GM12878 (cell line): ENCODE results near the gene SLC7A1. TPM values are rescaled to one million over a fixed set of nuclear protein-coding genes. Genes with fewer than 3 reads are reported as not detected.

Experiments
- ATAC-seq: fragments of 200-7000 bp; cut with Tn5 transposase; 3 replicates; pipeline ENCODE4 v1.9.1; 2020; ENCODE audit warnings: mild to moderate bottlenecking, moderate library complexity
- BruUV-seq: library from RNA; stranded (reverse); fragments of 400-500 nt; replicated peaks from 2 replicates; lab custom pipeline; 2021; lab: Mats Ljungman, UMichigan
- CTCF ChIA-PET: fragments of 300-600 bp; sonication (Branson Sonifier 250); formaldehyde crosslinking; extraction: SDS; loops from one replicate; lab custom pipeline; 2021; ENCODE audit warnings: inconsistent platforms; lab: Yijun Ruan, JAX
- POLR2A ChIA-PET: fragments of 350-600 bp; formaldehyde crosslinking; extraction: SDS; loops from one replicate; lab custom pipeline; 2021; ENCODE audit warnings: inconsistent platforms; lab: Charles Lee
- RAD21 ChIA-PET: fragments of 300-600 bp; sonication (Branson Sonifier 250); formaldehyde crosslinking; loops from one replicate; lab custom pipeline; 2023; ENCODE audit warnings: antibody characterized with exemption; ENCODE audit not compliant: unreplicated experiment; lab: Charles Lee
- SMC1A ChIA-PET: fragments of 300-600 bp; sonication (Branson Sonifier 250); formaldehyde crosslinking; loops from one replicate; lab custom pipeline; 2023; ENCODE audit not compliant: unreplicated experiment, uncharacterized antibody; lab: Charles Lee
- DNase-seq: peaks from one replicate; pipeline ENCODE4 v3.0.0-alpha.2; 2011; ENCODE audit warnings: low read depth, low spot score
- FAIRE-seq: peaks from 3 replicates; lab custom pipeline; 2011; peaks lifted over from hg19 to GRCh38; lab: Jason Lieb, UNC
- H2AFZ ChIP-seq: 2 replicates; pipeline ENCODE4 v1.6.0; 2011; ENCODE audit warnings: low read depth, low read length, control low read depth; ENCODE audit not compliant: control insufficient read depth
- H3K27ac ChIP-seq: 2 replicates; pipeline ENCODE4 v1.5.1; 2011; ENCODE audit warnings: control low read depth; ENCODE audit not compliant: control insufficient read depth, insufficient read depth
- H3K27me3 ChIP-seq, 2 experiments: replicated peaks in 1 of 2; 2 replicates each; pipeline versions ENCODE4 v1.6.0 to v1.6.1; 2011; ENCODE audit warnings: low read length in 1 of 2; ENCODE audit not compliant: control insufficient read depth in 2 of 2, insufficient read depth in 2 of 2
- H3K36me3 ChIP-seq, 2 experiments: 2 replicates each; pipeline ENCODE4 v1.5.1; 2011; ENCODE audit warnings: low read length in 1 of 2; ENCODE audit not compliant: control insufficient read depth in 2 of 2, insufficient read depth in 2 of 2
- H3K4me1 ChIP-seq: 2 replicates; pipeline ENCODE4 v1.6.1; 2011; ENCODE audit warnings: mild to moderate bottlenecking, low read length, moderate library complexity, mixed read lengths; ENCODE audit not compliant: control insufficient read depth, insufficient read depth
- H3K4me2 ChIP-seq: 2 replicates; pipeline ENCODE4 v1.6.0; 2011; ENCODE audit warnings: control low read depth; ENCODE audit not compliant: control insufficient read depth, insufficient read depth
- H3K4me3 ChIP-seq: fragments of 200-600 bp; sonication (generic); 2 replicates; pipeline ENCODE4 v1.5.1; 2016
- H3K79me2 ChIP-seq: 2 replicates; pipeline ENCODE4 v1.6.0; 2011; ENCODE audit warnings: low read length; ENCODE audit not compliant: control insufficient read depth, insufficient read depth
- H3K9ac ChIP-seq: 2 replicates; pipeline ENCODE4 v1.8.0; 2011; ENCODE audit warnings: low read length, control low read depth, mixed read lengths; ENCODE audit not compliant: control insufficient read depth, insufficient read depth
- H3K9me3 ChIP-seq: replicated peaks from 3 replicates; pipeline ENCODE4 v1.5.1; 2011; ENCODE audit warnings: mild to moderate bottlenecking, low read length; ENCODE audit not compliant: control insufficient read depth, insufficient read depth
- H4K20me1 ChIP-seq: 2 replicates; pipeline ENCODE4 v1.6.0; 2011; ENCODE audit not compliant: control insufficient read depth, insufficient read depth
- ATF7 ChIP-seq: fragments of 450-650 bp; IDR thresholded peaks from 2 replicates; pipeline ENCODE4 v1.6.1; 2016; ENCODE audit warnings: low read depth, mild to moderate bottlenecking
- CHD4 ChIP-seq: fragments of 200-600 bp; sonication (generic); IDR thresholded peaks from 2 replicates; pipeline ENCODE4 v1.6.1; 2016; ENCODE audit warnings: mild to moderate bottlenecking
- DPF2 ChIP-seq: fragments of 450-650 bp; IDR thresholded peaks from 2 replicates; pipeline ENCODE4 v1.6.1; 2017; ENCODE audit warnings: mild to moderate bottlenecking
- FOXM1 ChIP-seq: IDR thresholded peaks from 2 replicates; pipeline ENCODE4 v1.6.1; 2012; ENCODE audit warnings: low read depth, mild to moderate bottlenecking, inconsistent platforms, low read length, moderate library complexity
- MYB ChIP-seq: fragments of 150-350 bp; IDR thresholded peaks from 2 replicates; pipeline ENCODE4 v1.6.1; 2014; ENCODE audit warnings: mild to moderate bottlenecking, low read depth, low read length, borderline replicate concordance
- PAX5 ChIP-seq: IDR thresholded peaks from 2 replicates; pipeline ENCODE4 v1.6.1; 2011; ENCODE audit warnings: low read depth, low read length, borderline replicate concordance
- SIN3A ChIP-seq: IDR thresholded peaks from 2 replicates; pipeline ENCODE4 v1.6.1; 2012; ENCODE audit warnings: low read depth, low read length, improper control_type of control experiment
- STAT1 ChIP-seq: fragments of 450-650 bp; conservative IDR thresholded peaks from 2 replicates; pipeline ENCODE4 v1.6.1; 2014; ENCODE audit warnings: antibody characterized with exemption, mild to moderate bottlenecking
- ZNF217 ChIP-seq: fragments of 450-650 bp; IDR thresholded peaks from 2 replicates; pipeline ENCODE4 v1.6.1; 2017; ENCODE audit warnings: antibody characterized with exemption, mild to moderate bottlenecking
- ZNF274 ChIP-seq: IDR thresholded peaks from one replicate; pipeline ENCODE4 v1.8.0; 2011; ENCODE audit not compliant: insufficient read length, insufficient read depth
- ZNF384 ChIP-seq: IDR thresholded peaks from 2 replicates; pipeline ENCODE4 v1.6.1; 2012; ENCODE audit warnings: low read depth, mild to moderate bottlenecking, low read length, improper control_type of control experiment, borderline replicate concordance
- WGBS: methylation state at CpG from one replicate; pipeline ENCODE4 v1.1.6; 2016; ENCODE audit warnings: low lambda C conversion rate; ENCODE audit not compliant: insufficient replicate concordance, insufficient coverage; ENCODE audit errors: missing lambda C conversion rate; 5-methylcytosine and 5-hydroxymethylcytosine counted together
- in situ Hi-C: fragments of 300-500 bp; cut with MboI; formaldehyde crosslinking; loops from 9 replicates; pipeline ENCODE4 v1.14.3; 2018; ENCODE audit warnings: mixed read lengths
- intact Hi-C: fragments of 100-400 bp; cut with micrococcal nuclease; formaldehyde crosslinking; loops from one replicate; pipeline ENCODE4 v1.14.2; 2022; ENCODE audit not compliant: unreplicated experiment
- polyA plus RNA-seq, 11 experiments: library from polyadenylated mRNA; depleted of rRNA in 4 of 11; unstranded in 6 of 11; stranded (reverse) in 5 of 11; fragments of >200 nt; fragmentation: Nextera tagmentation in 4 of 11; fragmentation: Illumina TruSeq in 1 of 11; extraction: Ambion mirVana in 4 of 11; extraction: Trizol in 1 of 11; gene quantifications; 1 replicate in 1 of 11; 2 replicates in 10 of 11; pipeline versions ENCODE4 v1.2.1 to v1.2.3, GENCODE V29; 2011 to 2016; ENCODE audit warnings: inconsistent platforms in 2 of 11, missing spikeins in 2 of 11, low read depth in 1 of 11
- total RNA-seq, 4 experiments: library from RNA; depleted of rRNA in 3 of 4; stranded (reverse); fragments of >200 nt in 3 of 4; fragmentation: Illumina TruSeq in 1 of 4; extraction: Trizol in 1 of 4; gene quantifications; 2 replicates each; pipeline versions ENCODE4 v1.2.1 to v1.2.3, GENCODE V29; 2013 to 2021
- TF ChIP-seq, protein P1 (sequence below): fragments of 450-650 bp; IDR thresholded peaks from 2 replicates; pipeline ENCODE4 v1.6.1; 2016; ENCODE audit warnings: mild to moderate bottlenecking
- TF ChIP-seq, protein P2 (sequence below): fragments of 450-650 bp; IDR thresholded peaks from 2 replicates; pipeline ENCODE4 v1.6.1; 2017; ENCODE audit warnings: mild to moderate bottlenecking, low read depth, inconsistent platforms; ENCODE audit not compliant: poor library complexity, severe bottlenecking
- TF ChIP-seq, protein P3 (sequence below): fragments of 450-650 bp; IDR thresholded peaks from 2 replicates; pipeline ENCODE4 v1.6.1; 2017; ENCODE audit warnings: low read depth, mild to moderate bottlenecking, moderate library complexity
- TF ChIP-seq, protein P4 (sequence below): fragments of 450-650 bp; formaldehyde crosslinking; IDR thresholded peaks from 2 replicates; pipeline ENCODE4 v1.4.0; 2020; ENCODE audit warnings: mild to moderate bottlenecking, moderate library complexity

Gene SLC7A1
- total and polyA plus RNA-seq, 10 of the 15 experiments (the other 5 are each of a cell fraction or from before 2014, with no cell fraction given), result 6.4 to 91.7 (median 23.4) TPM

DNA sequence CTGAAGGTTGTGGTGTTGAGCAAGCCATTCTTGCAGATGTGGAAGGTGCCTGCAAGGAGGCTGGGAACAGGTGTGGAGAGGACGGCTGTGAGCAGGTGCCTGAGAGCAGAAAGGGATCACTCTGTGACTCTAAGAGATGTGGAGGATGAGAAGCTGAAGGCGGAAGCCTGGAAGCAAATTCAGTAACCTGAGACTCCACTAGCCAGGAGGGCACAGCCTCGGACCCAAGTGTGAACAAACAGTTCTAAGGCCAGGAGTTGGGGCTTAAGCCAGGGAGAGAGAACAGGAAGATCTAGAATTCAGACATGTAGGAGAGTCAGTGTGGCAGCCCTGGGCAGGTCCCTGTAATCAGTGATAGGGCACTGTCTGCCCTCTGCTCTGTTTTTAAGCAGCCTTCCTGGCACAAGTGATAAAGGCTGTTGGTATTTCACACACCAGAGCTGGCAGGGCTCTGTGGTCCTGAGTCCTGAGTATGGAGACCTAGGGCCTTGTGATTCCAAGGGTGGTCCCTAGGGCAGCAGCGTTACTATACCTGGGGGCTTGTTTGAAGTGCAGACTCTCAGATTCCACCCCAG lies 131.3 kb downstream of the SLC7A1 start:
- in situ Hi-C loops, result no loop called here
- POLR2A ChIA-PET, result no interaction called here
- SMC1A ChIA-PET, result no interaction called here
- 16% methylated on average over 4 of the region's 4 CpGs for WGBS
- H3K4me3 ChIP-seq, result no peak overlapping the region
- no peaks in the 10 kb centered on the region for H3K9me3 ChIP-seq
- no peak overlapping the region for H3K9ac ChIP-seq
- H3K27me3 ChIP-seq, result no peaks in the 10 kb centered on the region; a peak in 1 of 4 replicates
- RAD21 ChIA-PET, result no interaction called here
- DNase-seq, result no peak
- H4K20me1 ChIP-seq, result no peaks in the 10 kb centered on the region
- FAIRE-seq, result no peak
- no peak overlapping the region for H3K4me2 ChIP-seq
- H3K36me3 ChIP-seq, result no peaks in the 10 kb centered on the region
- no peaks in the 10 kb centered on the region for H3K79me2 ChIP-seq
- ATAC-seq, result no peak
- CTCF ChIA-PET, result no interaction called here
- no TSS peak for BruUV-seq
- TF ChIP-seq, protein P1, sequence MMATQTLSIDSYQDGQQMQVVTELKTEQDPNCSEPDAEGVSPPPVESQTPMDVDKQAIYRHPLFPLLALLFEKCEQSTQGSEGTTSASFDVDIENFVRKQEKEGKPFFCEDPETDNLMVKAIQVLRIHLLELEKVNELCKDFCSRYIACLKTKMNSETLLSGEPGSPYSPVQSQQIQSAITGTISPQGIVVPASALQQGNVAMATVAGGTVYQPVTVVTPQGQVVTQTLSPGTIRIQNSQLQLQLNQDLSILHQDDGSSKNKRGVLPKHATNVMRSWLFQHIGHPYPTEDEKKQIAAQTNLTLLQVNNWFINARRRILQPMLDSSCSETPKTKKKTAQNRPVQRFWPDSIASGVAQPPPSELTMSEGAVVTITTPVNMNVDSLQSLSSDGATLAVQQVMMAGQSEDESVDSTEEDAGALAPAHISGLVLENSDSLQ, result no peak
- TF ChIP-seq PAX5, result no peak
- TF ChIP-seq MYB, result no peak
- TF ChIP-seq ZNF274, result no peak
- TF ChIP-seq SIN3A, result no peak
- no peak for TF ChIP-seq CHD4
- TF ChIP-seq, protein P2, sequence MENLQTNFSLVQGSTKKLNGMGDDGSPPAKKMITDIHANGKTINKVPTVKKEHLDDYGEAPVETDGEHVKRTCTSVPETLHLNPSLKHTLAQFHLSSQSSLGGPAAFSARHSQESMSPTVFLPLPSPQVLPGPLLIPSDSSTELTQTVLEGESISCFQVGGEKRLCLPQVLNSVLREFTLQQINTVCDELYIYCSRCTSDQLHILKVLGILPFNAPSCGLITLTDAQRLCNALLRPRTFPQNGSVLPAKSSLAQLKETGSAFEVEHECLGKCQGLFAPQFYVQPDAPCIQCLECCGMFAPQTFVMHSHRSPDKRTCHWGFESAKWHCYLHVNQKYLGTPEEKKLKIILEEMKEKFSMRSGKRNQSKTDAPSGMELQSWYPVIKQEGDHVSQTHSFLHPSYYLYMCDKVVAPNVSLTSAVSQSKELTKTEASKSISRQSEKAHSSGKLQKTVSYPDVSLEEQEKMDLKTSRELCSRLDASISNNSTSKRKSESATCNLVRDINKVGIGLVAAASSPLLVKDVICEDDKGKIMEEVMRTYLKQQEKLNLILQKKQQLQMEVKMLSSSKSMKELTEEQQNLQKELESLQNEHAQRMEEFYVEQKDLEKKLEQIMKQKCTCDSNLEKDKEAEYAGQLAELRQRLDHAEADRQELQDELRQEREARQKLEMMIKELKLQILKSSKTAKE, result no peak
- TF ChIP-seq, protein P3, sequence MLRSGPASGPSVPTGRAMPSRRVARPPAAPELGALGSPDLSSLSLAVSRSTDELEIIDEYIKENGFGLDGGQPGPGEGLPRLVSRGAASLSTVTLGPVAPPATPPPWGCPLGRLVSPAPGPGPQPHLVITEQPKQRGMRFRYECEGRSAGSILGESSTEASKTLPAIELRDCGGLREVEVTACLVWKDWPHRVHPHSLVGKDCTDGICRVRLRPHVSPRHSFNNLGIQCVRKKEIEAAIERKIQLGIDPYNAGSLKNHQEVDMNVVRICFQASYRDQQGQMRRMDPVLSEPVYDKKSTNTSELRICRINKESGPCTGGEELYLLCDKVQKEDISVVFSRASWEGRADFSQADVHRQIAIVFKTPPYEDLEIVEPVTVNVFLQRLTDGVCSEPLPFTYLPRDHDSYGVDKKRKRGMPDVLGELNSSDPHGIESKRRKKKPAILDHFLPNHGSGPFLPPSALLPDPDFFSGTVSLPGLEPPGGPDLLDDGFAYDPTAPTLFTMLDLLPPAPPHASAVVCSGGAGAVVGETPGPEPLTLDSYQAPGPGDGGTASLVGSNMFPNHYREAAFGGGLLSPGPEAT, result no peak
- TF ChIP-seq STAT1, result no peak
- TF ChIP-seq FOXM1, result no peak
- no peak for TF ChIP-seq ATF7
- no peak for TF ChIP-seq ZNF384
- no peak for TF ChIP-seq DPF2
- no peak for TF ChIP-seq ZNF217
- TF ChIP-seq, protein P4, sequence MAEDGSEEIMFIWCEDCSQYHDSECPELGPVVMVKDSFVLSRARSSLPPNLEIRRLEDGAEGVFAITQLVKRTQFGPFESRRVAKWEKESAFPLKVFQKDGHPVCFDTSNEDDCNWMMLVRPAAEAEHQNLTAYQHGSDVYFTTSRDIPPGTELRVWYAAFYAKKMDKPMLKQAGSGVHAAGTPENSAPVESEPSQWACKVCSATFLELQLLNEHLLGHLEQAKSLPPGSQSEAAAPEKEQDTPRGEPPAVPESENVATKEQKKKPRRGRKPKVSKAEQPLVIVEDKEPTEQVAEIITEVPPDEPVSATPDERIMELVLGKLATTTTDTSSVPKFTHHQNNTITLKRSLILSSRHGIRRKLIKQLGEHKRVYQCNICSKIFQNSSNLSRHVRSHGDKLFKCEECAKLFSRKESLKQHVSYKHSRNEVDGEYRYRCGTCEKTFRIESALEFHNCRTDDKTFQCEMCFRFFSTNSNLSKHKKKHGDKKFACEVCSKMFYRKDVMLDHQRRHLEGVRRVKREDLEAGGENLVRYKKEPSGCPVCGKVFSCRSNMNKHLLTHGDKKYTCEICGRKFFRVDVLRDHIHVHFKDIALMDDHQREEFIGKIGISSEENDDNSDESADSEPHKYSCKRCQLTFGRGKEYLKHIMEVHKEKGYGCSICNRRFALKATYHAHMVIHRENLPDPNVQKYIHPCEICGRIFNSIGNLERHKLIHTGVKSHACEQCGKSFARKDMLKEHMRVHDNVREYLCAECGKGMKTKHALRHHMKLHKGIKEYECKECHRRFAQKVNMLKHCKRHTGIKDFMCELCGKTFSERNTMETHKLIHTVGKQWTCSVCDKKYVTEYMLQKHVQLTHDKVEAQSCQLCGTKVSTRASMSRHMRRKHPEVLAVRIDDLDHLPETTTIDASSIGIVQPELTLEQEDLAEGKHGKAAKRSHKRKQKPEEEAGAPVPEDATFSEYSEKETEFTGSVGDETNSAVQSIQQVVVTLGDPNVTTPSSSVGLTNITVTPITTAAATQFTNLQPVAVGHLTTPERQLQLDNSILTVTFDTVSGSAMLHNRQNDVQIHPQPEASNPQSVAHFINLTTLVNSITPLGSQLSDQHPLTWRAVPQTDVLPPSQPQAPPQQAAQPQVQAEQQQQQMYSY (CRISPR knock-in tag), result no peak
- TF ChIP-seq, all 136 proteins: peak for 0
- Histone ChIP-seq H3K27ac (no peak overlapping the region), H3K4me1 (no peaks in the 10 kb centered on the region), H2AFZ (no peak overlapping the region)
- intact Hi-C loops, result no loop called here
